Colonic mucosa (tissue), 4 donors: ENCODE data around the gene KCTD5. TPM values are rescaled to one million over a fixed set of nuclear protein-coding genes. Genes with fewer than 3 reads are reported as not detected.
"Not testable (repeated sequence)": the region's sequence is repeated elsewhere in the genome, so short reads cannot be mapped to it uniquely, and the experiment has no call there.

Experiments
- DNase-seq: peaks from one replicate; pipeline ENCODE4 v3.0.0-alpha.2; 2020
- H3K27ac ChIP-seq: fragments of 200-600 bp; one replicate; pipeline ENCODE4 v1.8.0; 2021
- H3K27me3 ChIP-seq: fragments of 200-600 bp; one replicate; pipeline ENCODE4 v1.8.0; 2021
- H3K36me3 ChIP-seq: fragments of 200-600 bp; one replicate; pipeline ENCODE4 v1.8.0; 2021
- H3K4me1 ChIP-seq: fragments of 200-600 bp; one replicate; pipeline ENCODE4 v1.8.0; 2021; ENCODE audit warnings: mild to moderate bottlenecking
- H3K4me3 ChIP-seq: fragments of 200-600 bp; one replicate; pipeline ENCODE4 v1.8.0; 2021
- H3K9ac ChIP-seq, 2 donors: one replicate each; pipeline ENCODE4 v1.7.0; 2013; ENCODE audit warnings: control low read depth in 2 of 2, low read depth in 2 of 2, low read length in 2 of 2
- H3K9me3 ChIP-seq: fragments of 200-600 bp; one replicate; pipeline ENCODE4 v1.8.0; 2021
- CTCF ChIP-seq: fragments of 200-600 bp; IDR thresholded peaks from one replicate; pipeline ENCODE4 v1.8.0; 2022; ENCODE audit warnings: antibody characterized with exemption, mild to moderate bottlenecking
- intact Hi-C: fragments of 100-400 bp; cut with DNase I; formaldehyde crosslinking; loops from one replicate; pipeline ENCODE4 v1.14.1; 2022
- total RNA-seq, 2 donors: library from RNA; stranded (reverse); fragmentation: NEBNext Ultra II Directional in 1 of 2; extraction: Animal tissue kit (Norgen Biotek cat#: 25700) in 1 of 2; gene quantifications; one replicate each; pipeline ENCODE4 v1.2.1, GENCODE V29; 2021
- donor health status: healthy.
- donor health status: DM: no; HTN: no; CAD: no.
- donor health status: DM: no; HTN: no; CAD: no.

KCTD5 gene
- total RNA-seq, 2 donors from 2014 or later, result 45.2 to 88.3 TPM

GRCh38 chr16:2664574-2664982, 17.7 kb upstream of the KCTD5 start:
- no peak for TF ChIP-seq CTCF
- intact Hi-C loops, result no loop called here
- Histone ChIP-seq H3K27me3 (no peaks in the 10 kb centered on the region), H3K36me3 (peaks cover 5% of the 10 kb centered on the region), H3K9me3 (no peaks in the 10 kb centered on the region), H3K27ac (peak overlapping the region; percentile 80), H3K9ac (no peak overlapping the region), H3K4me3 (no peak overlapping the region), H3K4me1 (no peaks in the 10 kb centered on the region)
- DNase-seq, result no peak

- H3K36me3 ChIP-seq, DNase-seq, H3K4me1 ChIP-seq, H3K9ac ChIP-seq, H3K27ac ChIP-seq, intact Hi-C loops, H3K9me3 ChIP-seq, H3K27me3 ChIP-seq, H3K4me3 ChIP-seq: not testable (repeated sequence)
Measured at GRCh38 chr16:2666671-2667070, 15.7 kb upstream of the KCTD5 start.

GRCh38 chr16:2669587-2669986, 12.7 kb upstream of the KCTD5 start:
- H3K9me3 ChIP-seq, H3K4me3 ChIP-seq, intact Hi-C loops, H3K4me1 ChIP-seq, H3K27ac ChIP-seq, H3K9ac ChIP-seq, H3K36me3 ChIP-seq, H3K27me3 ChIP-seq, DNase-seq: not testable (repeated sequence)

GRCh38 chr16:2670017-2670416, 12.3 kb upstream of the KCTD5 start:
- intact Hi-C loops, H3K27ac ChIP-seq, H3K27me3 ChIP-seq, H3K4me1 ChIP-seq, H3K36me3 ChIP-seq, H3K4me3 ChIP-seq, H3K9me3 ChIP-seq, H3K9ac ChIP-seq: not testable (repeated sequence)
- DNase-seq, result peak; percentile 81
- TF ChIP-seq CTCF, result peak; percentile 72

- H3K36me3 ChIP-seq, H3K4me1 ChIP-seq, DNase-seq, H3K27ac ChIP-seq, H3K9ac ChIP-seq, H3K9me3 ChIP-seq, intact Hi-C loops, H3K4me3 ChIP-seq, H3K27me3 ChIP-seq: not testable (repeated sequence)
Measured at GRCh38 chr16:2671193-2671592, 11.1 kb upstream of the KCTD5 start.

- intact Hi-C loops, result no loop called here
- Histone ChIP-seq H3K27me3 (no peaks in the 10 kb centered on the region), H3K4me3 (no peak overlapping the region), H3K36me3 (peaks cover 5% of the 10 kb centered on the region), H3K4me1 (peaks cover 6% of the 10 kb centered on the region), H3K9me3 (no peaks in the 10 kb centered on the region), H3K9ac (peak overlapping the region in 1 of 2 donors; percentile 13), H3K27ac (no peak overlapping the region)
- TF ChIP-seq CTCF, result no peak
- no peak for DNase-seq
Measured at GRCh38 chr16:2671741-2672140, 10.6 kb upstream of the KCTD5 start.

GRCh38 chr16:2673066-2673999, 9.0 kb upstream of the KCTD5 start:
- intact Hi-C loops, result no loop called here
- Histone ChIP-seq H3K9me3 (no peaks in the 10 kb centered on the region), H3K4me3 (peak overlapping the region; percentile 53), H3K9ac (peak overlapping the region; percentile 61 to 88), H3K36me3 (peaks cover 3% of the 10 kb centered on the region), H3K27me3 (no peaks in the 10 kb centered on the region), H3K4me1 (peaks cover 6% of the 10 kb centered on the region), H3K27ac (peak overlapping the region; percentile 83)
- TF ChIP-seq CTCF, result no peak
- peak; percentile 96 for DNase-seq
